Endothelial cell (in vitro differentiated cells): ENCODE data around the gene ITIH5. TPM values are rescaled to one million over a fixed set of nuclear protein-coding genes. Genes with fewer than 3 reads are reported as not detected.

Source experiments
- DNase-seq: peaks from one replicate; pipeline ENCODE4 v3.0.0; 2021; ENCODE audit warnings: low spot score
- H3K27ac Mint-ChIP-seq: one replicate; pipeline ENCODE4 v1.8.0; 2021; ENCODE audit warnings: mixed read lengths, inconsistent platforms; ENCODE audit not compliant: unreplicated experiment
- H3K27me3 Mint-ChIP-seq: one replicate; pipeline ENCODE4 v1.8.0; 2021; ENCODE audit warnings: mild to moderate bottlenecking, moderate library complexity, mixed read lengths, inconsistent platforms; ENCODE audit not compliant: unreplicated experiment
- H3K36me3 Mint-ChIP-seq: one replicate; pipeline ENCODE4 v1.8.0; 2021; ENCODE audit warnings: mild to moderate bottlenecking, low read depth, mixed read lengths, inconsistent platforms; ENCODE audit not compliant: unreplicated experiment
- H3K4me1 Mint-ChIP-seq: one replicate; pipeline ENCODE4 v1.8.0; 2021; ENCODE audit warnings: mild to moderate bottlenecking, mixed read lengths, inconsistent platforms; ENCODE audit not compliant: unreplicated experiment
- H3K4me3 Mint-ChIP-seq: one replicate; pipeline ENCODE4 v1.8.0; 2021; ENCODE audit warnings: mild to moderate bottlenecking, mixed read lengths, inconsistent platforms; ENCODE audit not compliant: unreplicated experiment
- H3K9me3 Mint-ChIP-seq: one replicate; pipeline ENCODE4 v1.8.0; 2021; ENCODE audit warnings: mixed read lengths, inconsistent platforms; ENCODE audit not compliant: unreplicated experiment
- CTCF ChIP-seq: fragments of 200-600 bp; sonication (generic); IDR thresholded peaks from one replicate; pipeline ENCODE4 v1.5.0; 2021; ENCODE audit warnings: antibody characterized with exemption; ENCODE audit not compliant: unreplicated experiment
- total RNA-seq: library from RNA; stranded (reverse); fragmentation: NEBNext Ultra II Directional; extraction: Animal tissue kit (Norgen Biotek cat#: 25700); gene quantifications from one replicate; pipeline ENCODE4 v1.2.1, GENCODE V29; 2021; ENCODE audit not compliant: unreplicated experiment

The ITIH5 gene
- total RNA-seq, 1 donor from 2014 or later, result 0.36 TPM

GRCh38 chr10:7589748-7590147 lies 77.0 kb downstream of the ITIH5 start:
- H3K4me3 Mint-ChIP-seq, result no peak overlapping the region
- no peak overlapping the region for H3K27ac Mint-ChIP-seq
- no peaks in the 10 kb centered on the region for H3K4me1 Mint-ChIP-seq
- no peaks in the 10 kb centered on the region for H3K27me3 Mint-ChIP-seq
- H3K9me3 Mint-ChIP-seq, result no peaks in the 10 kb centered on the region
- H3K36me3 Mint-ChIP-seq, result no peaks in the 10 kb centered on the region
- DNase-seq, result no peak
- TF ChIP-seq CTCF, result no peak

- no peak for TF ChIP-seq CTCF
Measured at GRCh38 chr10:7587865-7588188, 78.9 kb downstream of the ITIH5 start.

GRCh38 chr10:7587168-7587864 lies 79.5 kb downstream of the ITIH5 start:
- H3K36me3 Mint-ChIP-seq, result no peaks in the 10 kb centered on the region
- TF ChIP-seq CTCF, result no peak
- no peak overlapping the region for H3K27ac Mint-ChIP-seq
- no peaks in the 10 kb centered on the region for H3K4me1 Mint-ChIP-seq
- H3K27me3 Mint-ChIP-seq, result no peaks in the 10 kb centered on the region
- no peak for DNase-seq
- no peak overlapping the region for H3K4me3 Mint-ChIP-seq
- no peaks in the 10 kb centered on the region for H3K9me3 Mint-ChIP-seq

More at GRCh38 chr10:7587865-7588188, 78.9 kb downstream of the ITIH5 start:
- H3K9me3 Mint-ChIP-seq, result no peaks in the 10 kb centered on the region
- DNase-seq, result no peak
- H3K27ac Mint-ChIP-seq, result no peak overlapping the region
- no peaks in the 10 kb centered on the region for H3K36me3 Mint-ChIP-seq
- no peaks in the 10 kb centered on the region for H3K27me3 Mint-ChIP-seq
- no peak overlapping the region for H3K4me3 Mint-ChIP-seq
- no peaks in the 10 kb centered on the region for H3K4me1 Mint-ChIP-seq

GRCh38 chr10:7585228-7585627 lies 81.5 kb downstream of the ITIH5 start:
- Mint-ChIP-seq H3K27ac (no peak overlapping the region), H3K9me3 (no peaks in the 10 kb centered on the region), H3K27me3 (no peaks in the 10 kb centered on the region), H3K4me3 (no peak overlapping the region), H3K4me1 (no peaks in the 10 kb centered on the region), H3K36me3 (no peaks in the 10 kb centered on the region)
- DNase-seq, result no peak
- no peak for TF ChIP-seq CTCF

- Mint-ChIP-seq H3K27ac (no peak overlapping the region), H3K4me3 (no peak overlapping the region), H3K36me3 (no peaks in the 10 kb centered on the region), H3K27me3 (peaks cover 2% of the 10 kb centered on the region), H3K9me3 (no peaks in the 10 kb centered on the region), H3K4me1 (no peaks in the 10 kb centered on the region)
- DNase-seq, result no peak
- no peak for TF ChIP-seq CTCF
Measured at GRCh38 chr10:7583626-7584025, 83.1 kb downstream of the ITIH5 start.
